IMR-90 (cell line): Measurements from ENCODE around the gene C1QTNF1. TPM values are rescaled to one million over a fixed set of nuclear protein-coding genes. Genes with fewer than 3 reads are reported as not detected.

Experiments
- ATAC-seq: fragments of 200-7000 bp; cut with Tn5 transposase; 2 replicates; pipeline ENCODE4 v1.9.1; 2020; ENCODE audit warnings: low read depth, mild to moderate bottlenecking, moderate library complexity
- BruUV-seq: library from RNA; stranded (reverse); fragments of 400-500 nt; replicated peaks from 2 replicates; lab custom pipeline; 2021; lab: Mats Ljungman, UMichigan
- CTCF ChIA-PET: fragments of 300-600 bp; formaldehyde crosslinking; extraction: SDS; loops from one replicate; lab custom pipeline; 2021; ENCODE audit warnings: antibody characterized with exemption; lab: Yijun Ruan, JAX
- POLR2A ChIA-PET: fragments of 300-600 bp; sonication (Branson Sonifier 250); formaldehyde crosslinking; loops from one replicate; lab custom pipeline; 2022; ENCODE audit warnings: antibody characterized with exemption; ENCODE audit not compliant: unreplicated experiment; lab: Charles Lee
- DNase-seq: peaks from one replicate; pipeline ENCODE4 v3.0.0; 2013
- H2AFZ ChIP-seq: replicated peaks from 2 replicates; pipeline ENCODE3; 2013; ENCODE audit warnings: low read length, mild to moderate bottlenecking; ENCODE audit not compliant: poor library complexity
- H2AK5ac ChIP-seq: 2 replicates; pipeline ENCODE4 v1.6.1; 2013; ENCODE audit warnings: low read depth, low read length, inconsistent platforms
- H2AK9ac ChIP-seq: replicated peaks from 2 replicates; pipeline ENCODE3; 2013; ENCODE audit warnings: mild to moderate bottlenecking, low read depth, low read length, moderate library complexity; ENCODE audit not compliant: poor library complexity
- H2BK120ac ChIP-seq: 2 replicates; pipeline ENCODE4 v1.6.1; 2013; ENCODE audit warnings: low read depth, low read length, inconsistent platforms
- H2BK15ac ChIP-seq: 3 replicates; pipeline ENCODE4 v1.6.1; 2013; ENCODE audit warnings: low read depth, low read length, inconsistent platforms
- H2BK20ac ChIP-seq: 2 replicates; pipeline ENCODE4 v1.6.1; 2013; ENCODE audit warnings: low read depth, mild to moderate bottlenecking, inconsistent platforms, low read length, moderate library complexity
- H2BK5ac ChIP-seq: 2 replicates; pipeline ENCODE4 v1.6.1; 2013; ENCODE audit warnings: mild to moderate bottlenecking, low read depth, low read length, inconsistent platforms; ENCODE audit not compliant: poor library complexity, severe bottlenecking
- H3K14ac ChIP-seq: replicated peaks from 2 replicates; pipeline ENCODE4 v1.6.1; 2013; ENCODE audit warnings: low read depth, low read length, inconsistent platforms
- H3K18ac ChIP-seq: 2 replicates; pipeline ENCODE4 v1.6.1; 2013; ENCODE audit warnings: low read depth, low read length, control low read depth
- H3K23ac ChIP-seq: 2 replicates; pipeline ENCODE4 v1.6.1; 2013; ENCODE audit warnings: low read depth, low read length, inconsistent platforms
- H3K27ac ChIP-seq: 2 replicates; pipeline ENCODE4 v1.5.1; 2013; ENCODE audit warnings: mild to moderate bottlenecking, control low read depth, low read length; ENCODE audit not compliant: insufficient read depth
- H3K27me3 ChIP-seq: 2 replicates; pipeline ENCODE4 v1.6.1; 2013; ENCODE audit warnings: low read length; ENCODE audit not compliant: control insufficient read depth, insufficient read depth
- H3K36me3 ChIP-seq: 2 replicates; pipeline ENCODE4 v1.6.1; 2013; ENCODE audit warnings: low read length, mixed read lengths; ENCODE audit not compliant: control insufficient read depth, insufficient read depth
- H3K4ac ChIP-seq: 2 replicates; pipeline ENCODE4 v1.6.1; 2013; ENCODE audit warnings: low read depth, low read length, inconsistent platforms
- H3K4me1 ChIP-seq: 2 replicates; pipeline ENCODE4 v1.6.1; 2013; ENCODE audit warnings: low read length, mixed read lengths; ENCODE audit not compliant: control insufficient read depth, insufficient read depth
- H3K4me2 ChIP-seq: 2 replicates; pipeline ENCODE4 v1.6.1; 2013; ENCODE audit warnings: low read depth, mild to moderate bottlenecking, control low read depth, low read length, moderate library complexity
- H3K4me3 ChIP-seq: 2 replicates; pipeline ENCODE4 v1.5.1; 2013; ENCODE audit warnings: low read depth, mild to moderate bottlenecking, control low read depth, low read length, moderate library complexity; ENCODE audit not compliant: insufficient read depth
- H3K56ac ChIP-seq: 2 replicates; pipeline ENCODE4 v1.6.1; 2013; ENCODE audit warnings: low read length, inconsistent platforms; ENCODE audit not compliant: insufficient read depth; ENCODE audit errors: extremely low read depth
- H3K79me1 ChIP-seq, 2 experiments: 2 replicates each; pipeline ENCODE4 v1.6.1; 2013; ENCODE audit warnings: low read length in 2 of 2, inconsistent platforms in 1 of 2, low read depth in 1 of 2
- H3K9ac ChIP-seq: 2 replicates; pipeline ENCODE4 v1.6.1; 2013; ENCODE audit warnings: low read depth, low read length, control low read depth
- H3K9me1 ChIP-seq: 2 replicates; pipeline ENCODE4 v1.6.1; 2013; ENCODE audit warnings: low read length, inconsistent platforms; ENCODE audit not compliant: insufficient read depth
- H3K9me3 ChIP-seq: 2 replicates; pipeline ENCODE4 v1.6.1; 2013; ENCODE audit warnings: low read length; ENCODE audit not compliant: control insufficient read depth, insufficient read depth
- H4K20me1 ChIP-seq: 2 replicates; pipeline ENCODE4 v1.6.1; 2013; ENCODE audit warnings: low read length, inconsistent platforms; ENCODE audit not compliant: insufficient read depth
- H4K5ac ChIP-seq: 2 replicates; pipeline ENCODE4 v1.6.1; 2013; ENCODE audit warnings: mild to moderate bottlenecking, low read depth, low read length, control low read depth
- H4K8ac ChIP-seq, 2 experiments: 2 replicates each; pipeline ENCODE4 v1.6.1; 2013; ENCODE audit warnings: low read depth in 2 of 2, low read length in 2 of 2, control low read depth in 1 of 2, inconsistent platforms in 1 of 2
- H4K91ac ChIP-seq: 2 replicates; pipeline ENCODE4 v1.6.1; 2013; ENCODE audit warnings: low read depth, low read length, inconsistent platforms; ENCODE audit not compliant: insufficient read depth
- BHLHE40 ChIP-seq: fragments of 150-350 bp; IDR thresholded peaks from 2 replicates; pipeline ENCODE4 v1.6.1; 2016; ENCODE audit warnings: mild to moderate bottlenecking, low read depth, low read length
- CEBPB ChIP-seq: IDR thresholded peaks from 2 replicates; pipeline ENCODE4 v1.6.1; 2012; ENCODE audit warnings: low read depth, low read length, improper control_type of control experiment
- CTCF ChIP-seq: conservative IDR thresholded peaks from 2 replicates; pipeline ENCODE4 v1.5.1; 2012; ENCODE audit warnings: mild to moderate bottlenecking, low read depth, low read length, improper control_type of control experiment
- FOS ChIP-seq: fragments of 150-350 bp; IDR thresholded peaks from 2 replicates; pipeline ENCODE4 v1.6.1; 2016; ENCODE audit warnings: low read depth, low read length
- MAFK ChIP-seq: IDR thresholded peaks from 2 replicates; pipeline ENCODE4 v1.6.1; 2012; ENCODE audit warnings: low read depth, low read length, improper control_type of control experiment
- MAZ ChIP-seq: IDR thresholded peaks from 2 replicates; pipeline ENCODE4 v1.6.1; 2012; ENCODE audit warnings: low read depth, mild to moderate bottlenecking, low read length, improper control_type of control experiment, moderate library complexity, borderline replicate concordance
- MXI1 ChIP-seq: IDR thresholded peaks from 2 replicates; pipeline ENCODE4 v1.6.1; 2012; ENCODE audit warnings: low read depth, mild to moderate bottlenecking, low read length, moderate library complexity, borderline replicate concordance
- NFE2L2 ChIP-seq: fragments of 150-350 bp; IDR thresholded peaks from 2 replicates; pipeline ENCODE4 v1.6.1; 2016; ENCODE audit warnings: low read depth, mild to moderate bottlenecking, low read length
- POLR2A ChIP-seq: IDR thresholded peaks from 2 replicates; pipeline ENCODE4 v1.6.1; 2012; ENCODE audit warnings: mild to moderate bottlenecking, low read depth, low read length
- RAD21 ChIP-seq: IDR thresholded peaks from 2 replicates; pipeline ENCODE4 v1.6.1; 2012; ENCODE audit warnings: low read length, improper control_type of control experiment
- RCOR1 ChIP-seq: IDR thresholded peaks from 2 replicates; pipeline ENCODE4 v1.6.1; 2012; ENCODE audit warnings: mild to moderate bottlenecking, low read length, improper control_type of control experiment; ENCODE audit not compliant: insufficient replicate concordance
- RFX5 ChIP-seq: IDR thresholded peaks from 2 replicates; pipeline ENCODE4 v1.8.0; 2012; ENCODE audit warnings: low read depth, mild to moderate bottlenecking, low read length, moderate library complexity
- SMC3 ChIP-seq: fragments of 150-350 bp; IDR thresholded peaks from 2 replicates; pipeline ENCODE4 v1.6.1; 2016; ENCODE audit warnings: low read depth, mild to moderate bottlenecking, antibody characterized with exemption, low read length, moderate library complexity
- USF2 ChIP-seq: fragments of 150-350 bp; IDR thresholded peaks from 2 replicates; pipeline ENCODE4 v1.6.1; 2017; ENCODE audit warnings: mild to moderate bottlenecking, antibody characterized with exemption, low read length, low read depth
- WGBS, 2 experiments: methylation state at CpG; one replicate each; pipeline versions ENCODE4 v1.1.5 to v1.1.7; 2013; ENCODE audit warnings: missing lambda C conversion rate in 2 of 2; ENCODE audit not compliant: insufficient read length in 1 of 2; ENCODE audit errors: extremely low coverage in 2 of 2; 5-methylcytosine and 5-hydroxymethylcytosine counted together
- dilution Hi-C: fragments of 300-500 bp; cut with HindIII; formaldehyde crosslinking; loops from one replicate; pipeline ENCODE4 v1.14.3; 2018; ENCODE audit warnings: low sequenced_read_pairs; ENCODE audit not compliant: unreplicated experiment
- in situ Hi-C: fragments of 300-500 bp; cut with MboI; formaldehyde crosslinking; loops from 3 replicates; pipeline ENCODE4 v1.14.3; 2019; ENCODE audit warnings: low sequenced_read_pairs, inconsistent platforms, mixed read lengths
- intact Hi-C: fragments of 100-400 bp; cut with micrococcal nuclease; formaldehyde crosslinking; loops from 2 replicates; pipeline ENCODE4 v1.10.0; 2022
- polyA plus RNA-seq, 3 experiments: library from polyadenylated mRNA; depleted of rRNA; stranded (reverse); fragments of >200 nt; gene quantifications; 2 replicates each; pipeline ENCODE4 v1.2.3, GENCODE V29; 2012; ENCODE audit warnings: low replicate concordance in 1 of 3
- total RNA-seq: library from RNA; depleted of rRNA; stranded (reverse); fragments of >200 nt; gene quantifications from 2 replicates; pipeline ENCODE4 v1.2.3, GENCODE V29; 2012
- TF ChIP-seq, protein P1 (sequence below): fragments of 150-350 bp; IDR thresholded peaks from 2 replicates; pipeline ENCODE4 v1.6.1; 2016; ENCODE audit warnings: low read depth, mild to moderate bottlenecking, low read length, moderate library complexity, borderline replicate concordance

The C1QTNF1 gene
- total and polyA plus RNA-seq, 2 of the 4 experiments (the other 2 are of a cell fraction): 3.4 to 8.4 TPM

DNA sequence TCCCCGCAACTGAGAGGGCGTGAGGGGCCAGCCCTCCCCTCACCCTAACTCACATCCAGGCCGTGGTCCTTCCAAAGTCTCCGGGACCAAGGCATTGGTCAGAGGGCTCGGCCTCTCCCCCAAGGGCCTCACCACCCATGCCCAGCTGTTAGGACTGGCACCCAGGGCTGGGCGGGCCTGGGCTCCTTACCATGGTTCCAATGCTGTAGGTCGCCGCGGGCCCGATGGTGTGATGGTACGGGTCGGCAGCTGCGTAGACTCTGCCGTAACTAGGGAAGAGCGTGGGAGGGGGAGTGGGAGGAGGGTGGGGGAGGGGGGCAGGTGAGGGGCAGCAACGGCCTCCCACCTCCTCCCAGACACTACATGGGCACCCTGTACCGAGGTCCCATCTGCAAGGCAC lies 70.3 kb downstream of the C1QTNF1 start:
- ATAC-seq (no peak), DNase-seq (no peak)
- H3K27ac ChIP-seq: no peak overlapping the region
- TF ChIP-seq SMC3 (no peak), USF2 (no peak), POLR2A (no peak), CTCF (no peak), MAFK (no peak), RCOR1 (no peak), FOS (no peak), MAZ (no peak), CEBPB (no peak), MXI1 (no peak), BHLHE40 (no peak), RFX5 (no peak), RAD21 (no peak), NFE2L2 (no peak)
- TF ChIP-seq, protein P1, sequence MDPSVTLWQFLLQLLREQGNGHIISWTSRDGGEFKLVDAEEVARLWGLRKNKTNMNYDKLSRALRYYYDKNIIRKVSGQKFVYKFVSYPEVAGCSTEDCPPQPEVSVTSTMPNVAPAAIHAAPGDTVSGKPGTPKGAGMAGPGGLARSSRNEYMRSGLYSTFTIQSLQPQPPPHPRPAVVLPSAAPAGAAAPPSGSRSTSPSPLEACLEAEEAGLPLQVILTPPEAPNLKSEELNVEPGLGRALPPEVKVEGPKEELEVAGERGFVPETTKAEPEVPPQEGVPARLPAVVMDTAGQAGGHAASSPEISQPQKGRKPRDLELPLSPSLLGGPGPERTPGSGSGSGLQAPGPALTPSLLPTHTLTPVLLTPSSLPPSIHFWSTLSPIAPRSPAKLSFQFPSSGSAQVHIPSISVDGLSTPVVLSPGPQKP: no peak
- BruUV-seq: no TSS peak
- ChIA-PET POLR2A (no interaction called here), CTCF (no interaction called here)
- H3K4me3 ChIP-seq: no peak overlapping the region
- in situ Hi-C loops: loop anchor here (25.0 kb wide), 1 partner anchor 618 kb away; no protein-coding TSS in a partner anchor
- H4K91ac ChIP-seq: no peak overlapping the region
- no peaks in the 10 kb centered on the region for H3K9me1 ChIP-seq
- H3K9me3 ChIP-seq: no peaks in the 10 kb centered on the region
- no peak overlapping the region for H3K4ac ChIP-seq
- H3K18ac ChIP-seq: no peak overlapping the region
- peaks cover 47% of the 10 kb centered on the region for H3K27me3 ChIP-seq
- no peak overlapping the region for H3K23ac ChIP-seq
- no CpG with 5 or more reads among the region's 17 CpGs for WGBS, 2 experiments
- intact Hi-C loops: no loop called here
- no peak overlapping the region for H2AFZ ChIP-seq
- H2AK5ac ChIP-seq: no peak overlapping the region
- H3K14ac ChIP-seq: no peak overlapping the region
- H4K5ac ChIP-seq: no peak overlapping the region
- H4K20me1 ChIP-seq: no peaks in the 10 kb centered on the region
- H3K4me1 ChIP-seq: no peaks in the 10 kb centered on the region
- H2BK20ac ChIP-seq: no peak overlapping the region
- no peak overlapping the region for H2BK15ac ChIP-seq
- no peak overlapping the region for H3K56ac ChIP-seq
- H2BK120ac ChIP-seq: no peak overlapping the region
- no peak overlapping the region for H3K4me2 ChIP-seq
- H3K79me1 ChIP-seq: no peaks in the 10 kb centered on the region
- dilution Hi-C loops: no loop called here
- H3K9ac ChIP-seq: no peak overlapping the region
- H4K8ac ChIP-seq: no peak overlapping the region
- H2AK9ac ChIP-seq: no peak overlapping the region
- H3K36me3 ChIP-seq: no peaks in the 10 kb centered on the region
- H2BK5ac ChIP-seq: no peak overlapping the region
